AG04449 (cell line): ENCODE measurements around the gene ATP2B2.

ENCODE experiments used
- CTCF ChIA-PET: fragments of 350-600 bp; formaldehyde crosslinking; extraction: SDS; loops from one replicate; lab custom pipeline; 2021; ENCODE audit warnings: antibody characterized with exemption; lab: Yijun Ruan, JAX
- POLR2A ChIA-PET: fragments of 400-600, 350-600 bp; formaldehyde crosslinking; extraction: SDS; loops from one replicate; lab custom pipeline; 2020; ENCODE audit warnings: antibody characterized with exemption, inconsistent platforms; lab: Yijun Ruan, JAX
- DNase-seq: peaks from one replicate; pipeline ENCODE4 v3.0.0-alpha.2; 2010; ENCODE audit warnings: low read depth, low spot score
- H3K4me3 ChIP-seq: 2 replicates; pipeline ENCODE4 v1.5.1; 2011; ENCODE audit warnings: low read depth, mild to moderate bottlenecking, control low read depth, low read length
- TF ChIP-seq, protein P1 (sequence below): IDR thresholded peaks from one replicate; pipeline ENCODE4 v1.5.1; 2011; ENCODE audit warnings: mild to moderate bottlenecking, moderate library complexity, low read length, control low read depth, inconsistent platforms; ENCODE audit not compliant: insufficient read depth; ENCODE audit errors: missing control alignments

The ATP2B2 gene

DNA sequence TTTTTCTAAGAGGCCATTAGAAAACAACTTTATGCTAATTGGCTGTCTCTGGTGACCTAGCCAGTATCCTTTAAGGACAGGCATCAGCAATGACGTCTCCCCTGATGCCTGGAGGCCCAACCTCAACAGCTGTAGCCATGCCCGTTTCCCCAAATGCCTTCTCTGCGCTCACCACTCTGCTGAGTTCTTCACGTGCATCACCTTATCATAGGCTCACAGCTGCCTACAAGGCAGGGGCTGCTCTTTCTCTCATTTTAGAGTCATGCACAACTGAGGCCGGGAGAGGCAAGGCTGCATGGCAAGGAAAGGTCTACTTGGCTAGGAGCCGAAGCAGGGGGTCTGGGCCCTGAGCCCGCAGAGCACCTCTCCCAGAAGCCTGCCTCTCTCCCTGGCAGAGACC, 140.6 kb downstream of the ATP2B2 start:
- POLR2A ChIA-PET = no interaction called here
- DNase-seq = no peak
- no peak overlapping the region for H3K4me3 ChIP-seq
- CTCF ChIA-PET = interaction anchor here (1.0 kb wide), 1 partner anchor 8 kb away, joined by 3 read pairs; no protein-coding TSS in a partner anchor
- TF ChIP-seq, protein P1, sequence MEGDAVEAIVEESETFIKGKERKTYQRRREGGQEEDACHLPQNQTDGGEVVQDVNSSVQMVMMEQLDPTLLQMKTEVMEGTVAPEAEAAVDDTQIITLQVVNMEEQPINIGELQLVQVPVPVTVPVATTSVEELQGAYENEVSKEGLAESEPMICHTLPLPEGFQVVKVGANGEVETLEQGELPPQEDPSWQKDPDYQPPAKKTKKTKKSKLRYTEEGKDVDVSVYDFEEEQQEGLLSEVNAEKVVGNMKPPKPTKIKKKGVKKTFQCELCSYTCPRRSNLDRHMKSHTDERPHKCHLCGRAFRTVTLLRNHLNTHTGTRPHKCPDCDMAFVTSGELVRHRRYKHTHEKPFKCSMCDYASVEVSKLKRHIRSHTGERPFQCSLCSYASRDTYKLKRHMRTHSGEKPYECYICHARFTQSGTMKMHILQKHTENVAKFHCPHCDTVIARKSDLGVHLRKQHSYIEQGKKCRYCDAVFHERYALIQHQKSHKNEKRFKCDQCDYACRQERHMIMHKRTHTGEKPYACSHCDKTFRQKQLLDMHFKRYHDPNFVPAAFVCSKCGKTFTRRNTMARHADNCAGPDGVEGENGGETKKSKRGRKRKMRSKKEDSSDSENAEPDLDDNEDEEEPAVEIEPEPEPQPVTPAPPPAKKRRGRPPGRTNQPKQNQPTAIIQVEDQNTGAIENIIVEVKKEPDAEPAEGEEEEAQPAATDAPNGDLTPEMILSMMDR = no peak

DNA sequence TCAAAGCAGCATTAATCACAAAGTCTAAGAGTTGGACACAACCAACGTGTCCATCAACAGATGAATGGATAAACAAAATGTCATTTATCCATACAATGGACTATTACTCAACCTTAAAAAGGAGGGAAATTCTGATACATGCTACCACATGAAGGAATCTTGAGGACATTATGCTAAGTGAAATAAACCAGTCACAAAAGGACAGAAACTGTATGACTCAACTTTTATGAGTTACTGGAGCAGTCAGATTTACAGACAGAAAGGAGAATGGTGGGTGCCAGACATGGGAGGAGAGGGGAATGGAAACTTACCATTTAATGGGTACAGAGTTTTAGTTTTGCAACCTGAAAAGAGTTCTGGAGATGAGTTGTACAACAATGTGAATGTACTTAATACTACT, 141.5 kb downstream of the ATP2B2 start:
- CTCF ChIA-PET = interaction anchor here (1.0 to 12.7 kb wide), 2 partner anchors 9 to 21 kb away, joined by 3 to 107 read pairs; no protein-coding TSS in a partner anchor
- DNase-seq = no peak
- no peak overlapping the region for H3K4me3 ChIP-seq
- POLR2A ChIA-PET = no interaction called here
- TF ChIP-seq, protein P1 = no peak

- ChIA-PET CTCF (interaction anchor here (12.7 kb wide), 1 partner anchor 18 kb away, joined by 107 read pairs; no protein-coding TSS in a partner anchor), POLR2A (no interaction called here)
- DNase-seq = no peak
- TF ChIP-seq, protein P1 = no peak
- no peak overlapping the region for H3K4me3 ChIP-seq
Observed at GRCh38 chr3:10361375-10361774, 144.0 kb downstream of the ATP2B2 start.

GRCh38 chr3:10360478-10360877, 144.9 kb downstream of the ATP2B2 start:
- POLR2A ChIA-PET = no interaction called here
- CTCF ChIA-PET = interaction anchor here (1.0 to 12.7 kb wide), 2 partner anchors 18 to 381 kb away, joined by 3 to 107 read pairs; no protein-coding TSS in a partner anchor
- no peak overlapping the region for H3K4me3 ChIP-seq
- no peak for DNase-seq
- TF ChIP-seq, protein P1 = no peak

DNA sequence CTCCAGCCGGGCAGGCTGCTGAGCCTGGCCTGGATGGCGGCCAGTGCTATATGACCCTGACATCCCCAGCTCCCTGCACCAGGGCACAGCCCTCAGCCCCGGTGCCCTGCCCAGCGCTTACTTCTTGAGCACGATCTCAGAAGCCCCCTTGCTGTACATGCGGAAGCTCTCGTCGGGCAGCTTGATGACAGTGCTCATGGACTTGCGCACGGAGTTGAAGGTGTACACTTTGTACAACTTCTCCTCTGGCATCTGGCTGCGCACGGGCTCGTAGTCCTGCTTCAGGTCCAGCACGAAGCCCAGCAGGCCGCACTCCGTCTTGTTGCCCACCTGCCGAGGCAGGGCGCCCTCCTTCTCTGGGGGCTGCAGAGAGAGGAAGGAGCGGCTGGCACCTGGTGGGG, 145.6 kb downstream of the ATP2B2 start:
- TF ChIP-seq, protein P1 = no peak
- no peak for DNase-seq
- H3K4me3 ChIP-seq = no peak overlapping the region
- POLR2A ChIA-PET = no interaction called here
- CTCF ChIA-PET = interaction anchor here (12.7 kb wide), 1 partner anchor 17 kb away, joined by 107 read pairs; no protein-coding TSS in a partner anchor

- TF ChIP-seq, protein P1 = no peak
- DNase-seq = no peak
- H3K4me3 ChIP-seq = no peak overlapping the region
- POLR2A ChIA-PET = interaction anchor here (1.2 to 1.5 kb wide), 2 partner anchors 8 to 19 kb away, joined by 3 to 16 read pairs; no protein-coding TSS in a partner anchor
- CTCF ChIA-PET = interaction anchor here (2.3 to 12.7 kb wide), 2 partner anchors 8 to 15 kb away, joined by 9 to 107 read pairs; no protein-coding TSS in a partner anchor
Observed at GRCh38 chr3:10358309-10358980, 146.9 kb downstream of the ATP2B2 start.
